ENCODE data around the gene RNF43.

GRCh38 chr17:58379511-58379824 is 37.9 kb downstream of the RNF43 start:
- no peak for TF ChIP-seq POLR2AphosphoS5 (IDR thresholded peaks at IDR 0.05)
- TF ChIP-seq, protein P1, sequence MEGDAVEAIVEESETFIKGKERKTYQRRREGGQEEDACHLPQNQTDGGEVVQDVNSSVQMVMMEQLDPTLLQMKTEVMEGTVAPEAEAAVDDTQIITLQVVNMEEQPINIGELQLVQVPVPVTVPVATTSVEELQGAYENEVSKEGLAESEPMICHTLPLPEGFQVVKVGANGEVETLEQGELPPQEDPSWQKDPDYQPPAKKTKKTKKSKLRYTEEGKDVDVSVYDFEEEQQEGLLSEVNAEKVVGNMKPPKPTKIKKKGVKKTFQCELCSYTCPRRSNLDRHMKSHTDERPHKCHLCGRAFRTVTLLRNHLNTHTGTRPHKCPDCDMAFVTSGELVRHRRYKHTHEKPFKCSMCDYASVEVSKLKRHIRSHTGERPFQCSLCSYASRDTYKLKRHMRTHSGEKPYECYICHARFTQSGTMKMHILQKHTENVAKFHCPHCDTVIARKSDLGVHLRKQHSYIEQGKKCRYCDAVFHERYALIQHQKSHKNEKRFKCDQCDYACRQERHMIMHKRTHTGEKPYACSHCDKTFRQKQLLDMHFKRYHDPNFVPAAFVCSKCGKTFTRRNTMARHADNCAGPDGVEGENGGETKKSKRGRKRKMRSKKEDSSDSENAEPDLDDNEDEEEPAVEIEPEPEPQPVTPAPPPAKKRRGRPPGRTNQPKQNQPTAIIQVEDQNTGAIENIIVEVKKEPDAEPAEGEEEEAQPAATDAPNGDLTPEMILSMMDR (IDR thresholded peaks at IDR 0.05), result no peak
- TF ChIP-seq POLR2A (IDR thresholded peaks at IDR 0.05), result no peak

Measured in sigmoid colon (tissue), 4 donors.